ENCODE results near the gene TMEM183A.

The TMEM183A gene

GRCh38 chr1:203033287-203033686, 26.1 kb downstream of the TMEM183A start:
- DNase-seq, result no peak

- no peak for DNase-seq
These were observed 26.7 kb downstream of the TMEM183A start for GRCh38 chr1:203033917-203034316.

GRCh38 chr1:203034422-203035110, 27.4 kb downstream of the TMEM183A start:
- DNase-seq, result no peak

GRCh38 chr1:203035111-203036000, 28.2 kb downstream of the TMEM183A start:
- no peak for DNase-seq

GRCh38 chr1:203036135-203036534, 29.0 kb downstream of the TMEM183A start:
- no peak for DNase-seq

GRCh38 chr1:203036537-203036936, 29.4 kb downstream of the TMEM183A start:
- DNase-seq, result no peak

GRCh38 chr1:203037509-203038190, 30.5 kb downstream of the TMEM183A start:
- DNase-seq, result no peak

GRCh38 chr1:203038217-203038741, 31.1 kb downstream of the TMEM183A start:
- DNase-seq, result no peak

- DNase-seq, result peak; percentile 67
These were observed 31.9 kb downstream of the TMEM183A start for GRCh38 chr1:203038891-203039608.

GRCh38 chr1:203039609-203040512, 32.7 kb downstream of the TMEM183A start:
- no peak for DNase-seq

GRCh38 chr1:203040513-203041275, 33.5 kb downstream of the TMEM183A start:
- DNase-seq, result no peak

GRCh38 chr1:203041351-203041932, 34.3 kb downstream of the TMEM183A start:
- DNase-seq, result no peak

GRCh38 chr1:203043830-203044545, 36.8 kb downstream of the TMEM183A start:
- DNase-seq, result no peak

- DNase-seq, result no peak
These were observed 37.5 kb downstream of the TMEM183A start for GRCh38 chr1:203044546-203045250.

GRCh38 chr1:203045336-203045735, 38.2 kb downstream of the TMEM183A start:
- DNase-seq, result no peak

- no peak for DNase-seq
These were observed 38.8 kb downstream of the TMEM183A start for GRCh38 chr1:203045821-203046594.

- no peak for DNase-seq
These were observed 39.9 kb downstream of the TMEM183A start for GRCh38 chr1:203046984-203047630.

- DNase-seq, result no peak
These were observed 40.9 kb downstream of the TMEM183A start for GRCh38 chr1:203048086-203048485.

All from stimulated activated CD4-positive, alpha-beta T cell treated with anti-CD3 and anti-CD28 coated beads, Interleukin-4, amount 100 ng/mL, for 24 hours (primary cell).